ENCODE results near the gene USP33. TPM values are rescaled to one million over a fixed set of nuclear protein-coding genes. Genes with fewer than 3 reads are reported as not detected.

The USP33 gene
- total RNA-seq, result 89.1 and 92.2 TPM in 2 replicates
- long read RNA-seq, full-length matches to known transcripts, result 6 of 146 reads
- long read RNA-seq, partial matches to known transcripts, result 107 of 146 reads
- long read RNA-seq, other reads (novel, unspliced or antisense), result 33 of 146 reads

DNA sequence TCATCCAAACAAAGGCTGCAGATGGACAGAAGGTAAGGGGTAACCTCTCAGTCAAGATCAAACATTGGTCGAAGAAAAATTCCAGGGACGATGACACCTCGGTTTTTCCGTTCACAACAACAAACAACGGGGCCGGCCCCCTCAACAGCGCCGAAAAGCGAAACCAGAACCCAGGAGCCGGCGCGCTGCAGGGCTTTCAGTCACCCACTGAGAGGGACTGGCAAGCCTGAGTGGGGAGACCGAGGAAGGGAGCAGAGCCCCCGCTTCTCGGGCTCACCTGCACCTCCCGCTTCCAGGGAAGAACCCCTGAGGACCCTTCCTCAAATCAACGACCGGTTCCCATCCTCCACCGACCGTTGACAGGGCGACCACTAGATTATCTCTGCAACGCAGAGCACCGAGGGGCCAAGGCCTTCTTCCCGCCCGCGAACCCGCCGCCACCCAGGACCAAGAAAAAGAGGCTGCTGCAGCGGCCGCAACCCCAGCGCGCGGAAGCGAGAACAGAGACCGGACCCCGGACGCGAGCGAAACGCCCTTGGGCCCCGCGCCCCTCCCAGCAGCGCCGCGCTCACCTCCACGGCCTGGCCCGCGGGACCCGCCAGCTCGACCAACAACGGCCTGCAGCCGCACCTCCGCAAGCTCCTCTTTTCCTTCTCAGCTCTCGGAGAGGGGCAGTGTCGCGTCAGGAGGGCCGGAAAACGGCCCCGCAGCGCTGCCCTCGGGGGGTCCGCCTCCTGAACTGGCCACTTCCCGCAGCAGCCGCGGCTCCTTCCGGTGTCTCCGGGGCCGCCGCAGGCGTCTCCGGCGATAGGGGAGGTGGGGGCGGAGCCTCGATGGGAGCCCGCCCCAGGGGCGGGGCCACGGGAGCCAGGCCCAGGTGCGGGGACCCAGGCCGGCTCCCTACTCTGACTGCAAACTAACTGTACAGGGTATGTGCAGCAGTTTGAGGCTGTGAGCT lies at the start of gene USP33:
TSS of gene USP33 (minus strand) at position 782 of the 958 bp plus-strand sequence. CDS start 18,155 bp downstream, outside the sequence.
- H3K27ac Mint-ChIP-seq, result peak within 1 kb of the TSS; percentile 98
- TF ChIP-seq, protein P1, sequence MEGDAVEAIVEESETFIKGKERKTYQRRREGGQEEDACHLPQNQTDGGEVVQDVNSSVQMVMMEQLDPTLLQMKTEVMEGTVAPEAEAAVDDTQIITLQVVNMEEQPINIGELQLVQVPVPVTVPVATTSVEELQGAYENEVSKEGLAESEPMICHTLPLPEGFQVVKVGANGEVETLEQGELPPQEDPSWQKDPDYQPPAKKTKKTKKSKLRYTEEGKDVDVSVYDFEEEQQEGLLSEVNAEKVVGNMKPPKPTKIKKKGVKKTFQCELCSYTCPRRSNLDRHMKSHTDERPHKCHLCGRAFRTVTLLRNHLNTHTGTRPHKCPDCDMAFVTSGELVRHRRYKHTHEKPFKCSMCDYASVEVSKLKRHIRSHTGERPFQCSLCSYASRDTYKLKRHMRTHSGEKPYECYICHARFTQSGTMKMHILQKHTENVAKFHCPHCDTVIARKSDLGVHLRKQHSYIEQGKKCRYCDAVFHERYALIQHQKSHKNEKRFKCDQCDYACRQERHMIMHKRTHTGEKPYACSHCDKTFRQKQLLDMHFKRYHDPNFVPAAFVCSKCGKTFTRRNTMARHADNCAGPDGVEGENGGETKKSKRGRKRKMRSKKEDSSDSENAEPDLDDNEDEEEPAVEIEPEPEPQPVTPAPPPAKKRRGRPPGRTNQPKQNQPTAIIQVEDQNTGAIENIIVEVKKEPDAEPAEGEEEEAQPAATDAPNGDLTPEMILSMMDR (IDR thresholded peaks at IDR 0.05; ENCODE audit: unreplicated experiment), result no peak
- DNase-seq (ENCODE audit: low spot score, unreplicated experiment), result peak; percentile 76

DNA sequence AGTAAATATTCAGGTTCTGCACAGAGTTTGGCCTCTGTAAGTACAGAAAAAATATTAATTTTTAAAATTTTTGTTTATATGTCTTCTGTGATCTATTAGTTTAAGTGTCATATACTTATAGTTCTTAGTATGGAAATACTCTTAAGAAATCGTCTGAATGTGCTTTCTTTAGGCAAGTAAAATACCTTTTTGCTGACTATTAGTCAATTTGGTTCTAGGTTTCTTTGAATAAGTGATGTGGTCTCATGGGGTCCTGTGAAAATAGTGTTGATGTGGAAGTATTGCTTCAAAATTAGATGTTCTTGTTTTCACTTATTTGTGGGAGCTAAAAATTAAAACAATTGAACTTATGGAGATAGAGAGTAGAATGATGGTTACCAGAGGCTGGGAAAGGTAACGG lies 43.7 kb upstream of the USP33 start:
- Mint-ChIP-seq H3K36me3 (ENCODE audit: insufficient read depth) (peaks cover 11% of the 10 kb centered on the region), H3K27ac (no peak overlapping the region), H3K9me3 (ENCODE audit: low read depth) (no peaks in the 10 kb centered on the region), H3K27me3 (no peaks in the 10 kb centered on the region), H3K4me3 (ENCODE audit: low read depth) (no peak overlapping the region), H3K4me1 (ENCODE audit: low read depth) (peaks cover 6% of the 10 kb centered on the region)
- DNase-seq (ENCODE audit: low spot score, unreplicated experiment), result no peak
- TF ChIP-seq, protein P1 (IDR thresholded peaks at IDR 0.05; ENCODE audit: unreplicated experiment), result no peak

More for the DNA sequence above, at the start of gene USP33:
- Mint-ChIP-seq H3K36me3 (ENCODE audit: insufficient read depth) (no peaks in the 10 kb centered on the region), H3K4me1 (ENCODE audit: low read depth) (peaks cover 28% of the 10 kb centered on the region), H3K9me3 (ENCODE audit: low read depth) (no peaks in the 10 kb centered on the region), H3K4me3 (ENCODE audit: low read depth) (peak within 1 kb of the TSS; percentile 95), H3K27me3 (no peaks in the 10 kb centered on the region)

DNA sequence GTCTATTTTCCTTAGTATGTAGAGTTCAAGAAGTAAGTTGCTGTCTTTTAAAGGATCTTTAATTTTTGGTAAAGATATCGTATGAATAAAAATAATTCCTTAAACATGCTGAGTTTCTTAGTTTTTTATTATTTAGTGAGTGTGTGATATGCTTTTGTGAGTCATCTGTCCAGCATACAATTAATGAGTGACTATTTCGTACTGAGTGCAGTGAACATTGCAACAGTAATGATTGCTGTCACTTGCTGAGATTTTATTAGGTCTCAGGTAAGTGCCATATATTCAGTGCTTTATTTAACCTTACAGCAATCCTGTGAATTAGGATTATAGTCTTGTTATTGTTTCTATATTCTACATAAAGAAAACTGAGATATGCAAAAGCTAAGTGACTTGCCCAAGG lies 42.4 kb upstream of the USP33 start:
- peaks cover 9% of the 10 kb centered on the region for H3K36me3 Mint-ChIP-seq (ENCODE audit: insufficient read depth)
- no peak overlapping the region for H3K4me3 Mint-ChIP-seq (ENCODE audit: low read depth)
- H3K9me3 Mint-ChIP-seq (ENCODE audit: low read depth), result no peaks in the 10 kb centered on the region
- H3K27ac Mint-ChIP-seq, result peak overlapping the region; percentile 59
- H3K27me3 Mint-ChIP-seq, result no peaks in the 10 kb centered on the region
- no peak for DNase-seq (ENCODE audit: low spot score, unreplicated experiment)
- TF ChIP-seq, protein P1 (IDR thresholded peaks at IDR 0.05; ENCODE audit: unreplicated experiment), result no peak
- H3K4me1 Mint-ChIP-seq (ENCODE audit: low read depth), result peaks cover 7% of the 10 kb centered on the region

DNA sequence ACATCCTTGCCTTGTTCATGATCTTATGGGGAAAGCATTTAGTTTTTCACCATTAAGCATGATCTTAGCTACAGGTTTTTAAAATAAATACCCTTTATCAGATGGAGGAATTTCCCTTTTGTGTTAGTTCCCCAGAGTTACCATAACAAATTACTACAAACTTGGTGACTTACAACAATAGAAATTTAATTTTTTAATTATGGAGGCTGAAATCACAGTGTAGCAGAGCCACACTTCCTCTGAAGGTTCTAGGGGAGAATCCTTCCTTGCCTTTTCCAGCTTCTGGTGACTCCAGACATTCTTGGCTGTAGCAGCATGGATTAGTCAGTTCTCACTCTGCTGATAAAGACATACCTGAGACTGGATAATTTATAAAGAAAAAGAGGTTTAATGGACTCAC lies 38.3 kb upstream of the USP33 start:
- Mint-ChIP-seq H3K4me1 (ENCODE audit: low read depth) (peaks cover 12% of the 10 kb centered on the region), H3K27me3 (no peaks in the 10 kb centered on the region), H3K36me3 (ENCODE audit: insufficient read depth) (peaks cover 6% of the 10 kb centered on the region), H3K4me3 (ENCODE audit: low read depth) (no peak overlapping the region), H3K9me3 (ENCODE audit: low read depth) (no peaks in the 10 kb centered on the region), H3K27ac (peak overlapping the region; percentile 13)
- no peak for DNase-seq (ENCODE audit: low spot score, unreplicated experiment)
- TF ChIP-seq, protein P1 (IDR thresholded peaks at IDR 0.05; ENCODE audit: unreplicated experiment), result no peak

DNA sequence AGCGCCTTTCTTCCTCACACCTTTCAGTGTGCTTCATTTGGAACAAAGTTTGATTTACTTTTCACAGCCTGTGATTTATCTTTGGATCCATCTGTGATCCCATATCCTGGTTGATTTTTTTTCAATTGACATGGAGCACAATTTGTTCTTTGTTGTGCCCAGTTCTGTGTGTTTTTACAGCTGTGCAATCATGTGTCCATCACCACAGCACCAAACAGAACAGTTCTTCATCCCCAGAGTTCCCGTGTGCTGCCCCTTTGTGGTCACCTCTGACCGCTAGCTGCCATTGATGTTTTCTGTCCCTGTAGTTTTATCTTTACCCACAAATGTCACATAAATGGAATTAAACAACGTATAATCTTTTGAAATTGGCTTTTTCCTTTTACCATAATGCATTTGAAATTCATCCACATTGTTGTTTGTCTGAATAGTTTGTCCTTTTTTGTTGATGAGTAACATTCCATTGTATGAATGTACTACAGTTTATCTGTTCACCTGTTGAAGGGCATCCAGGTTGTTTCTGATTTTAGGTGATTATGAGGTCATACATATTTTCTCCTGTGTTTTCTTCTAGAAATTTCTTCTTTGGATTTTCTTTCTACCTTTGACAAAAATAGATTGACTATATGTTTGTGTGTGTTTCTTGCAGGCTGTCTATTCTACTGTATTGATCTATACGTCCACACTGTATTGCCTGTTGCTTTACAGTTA lies 37.2 kb upstream of the USP33 start:
- no peak for DNase-seq (ENCODE audit: low spot score, unreplicated experiment)
- Mint-ChIP-seq H3K4me3 (ENCODE audit: low read depth) (no peak overlapping the region), H3K27me3 (no peaks in the 10 kb centered on the region), H3K9me3 (ENCODE audit: low read depth) (no peaks in the 10 kb centered on the region), H3K27ac (peak overlapping the region; percentile 56), H3K36me3 (ENCODE audit: insufficient read depth) (peaks cover 5% of the 10 kb centered on the region), H3K4me1 (ENCODE audit: low read depth) (peaks cover 12% of the 10 kb centered on the region)
- TF ChIP-seq, protein P1 (IDR thresholded peaks at IDR 0.05; ENCODE audit: unreplicated experiment), result no peak
